Activated CD4-positive, alpha-beta T cell treated with anti-CD3 and anti-CD28 coated beads, Interleukin-2, amount 10 ng/mL, durations not matched to agents 24 days and 14 days (primary cell): ENCODE measurements around the gene DENND5A. TPM values are rescaled to one million over a fixed set of nuclear protein-coding genes. Genes with fewer than 3 reads are reported as not detected.
"Not testable (repeated sequence)": the region's sequence is repeated elsewhere in the genome, so short reads cannot be mapped to it uniquely, and the experiment has no call there.

Experiments
- DNase-seq: peaks from one replicate; pipeline ENCODE4 v3.0.0; 2022
- H3K27ac Mint-ChIP-seq: one replicate; pipeline ENCODE4 v1.8.0; 2022; ENCODE audit warnings: mild to moderate bottlenecking, mixed read lengths
- H3K27me3 Mint-ChIP-seq: one replicate; pipeline ENCODE4 v1.8.0; 2022; ENCODE audit warnings: mixed read lengths
- H3K36me3 Mint-ChIP-seq: one replicate; pipeline ENCODE4 v1.8.0; 2022; ENCODE audit warnings: low read depth, mild to moderate bottlenecking, mixed read lengths
- H3K4me1 Mint-ChIP-seq: one replicate; pipeline ENCODE4 v1.8.0; 2021; ENCODE audit warnings: mixed read lengths
- H3K4me3 Mint-ChIP-seq: one replicate; pipeline ENCODE4 v1.8.0; 2022; ENCODE audit warnings: mild to moderate bottlenecking, moderate library complexity, mixed read lengths
- H3K9me3 Mint-ChIP-seq: one replicate; pipeline ENCODE4 v1.8.0; 2021; ENCODE audit warnings: mixed read lengths
- intact Hi-C: fragments of 100-400 bp; cut with micrococcal nuclease; formaldehyde crosslinking; loops from one replicate; pipeline ENCODE4 v1.15.1; 2023
- total RNA-seq: library from RNA; stranded (reverse); gene quantifications from 2 replicates; pipeline ENCODE4 v1.2.3, GENCODE V29; 2022

DENND5A gene
- total RNA-seq, 1 donor from 2014 or later = 59.9 TPM

GRCh38 chr11:9214765-9215164 is 50.4 kb downstream of the DENND5A start:
- H3K36me3 Mint-ChIP-seq = peaks cover 6% of the 10 kb centered on the region
- no peak for DNase-seq
- intact Hi-C loops = loop anchor here (5.0 kb wide), 2 partner anchors 152 to 248 kb away; partner anchors contain the start of gene ZNF143
- H3K27me3 Mint-ChIP-seq = no peaks in the 10 kb centered on the region
- H3K4me1 Mint-ChIP-seq = peaks cover 42% of the 10 kb centered on the region
- no peak overlapping the region for H3K27ac Mint-ChIP-seq
- H3K4me3 Mint-ChIP-seq = no peak overlapping the region
- no peaks in the 10 kb centered on the region for H3K9me3 Mint-ChIP-seq

GRCh38 chr11:9211322-9211721 is 53.8 kb downstream of the DENND5A start:
- Mint-ChIP-seq H3K36me3 (peaks cover 5% of the 10 kb centered on the region), H3K4me3 (peak overlapping the region; percentile 32), H3K4me1 (peaks cover 57% of the 10 kb centered on the region), H3K27ac (peak overlapping the region; percentile 91), H3K9me3 (no peaks in the 10 kb centered on the region), H3K27me3 (no peaks in the 10 kb centered on the region)
- intact Hi-C loops = loop anchor here (1.0 to 5.0 kb wide), 4 partner anchors 39 to 251 kb away; partner anchors contain the start of gene ZNF143
- no peak for DNase-seq

- peak overlapping the region; percentile 76 for H3K27ac Mint-ChIP-seq
- intact Hi-C loops = loop anchor here (1.0 to 5.0 kb wide), 5 partner anchors 10 to 251 kb away; partner anchors contain the start of gene ZNF143
- H3K4me3 Mint-ChIP-seq = peak overlapping the region; percentile 53
- DNase-seq = peak; percentile 63
- peaks cover 54% of the 10 kb centered on the region for H3K4me1 Mint-ChIP-seq
- no peaks in the 10 kb centered on the region for H3K27me3 Mint-ChIP-seq
- peaks cover 5% of the 10 kb centered on the region for H3K36me3 Mint-ChIP-seq
- H3K9me3 Mint-ChIP-seq = no peaks in the 10 kb centered on the region
Measured at GRCh38 chr11:9210922-9211320, 54.2 kb downstream of the DENND5A start.

- Mint-ChIP-seq H3K27ac (peak overlapping the region; percentile 76), H3K27me3 (no peaks in the 10 kb centered on the region), H3K36me3 (peaks cover 5% of the 10 kb centered on the region), H3K4me1 (peaks cover 50% of the 10 kb centered on the region), H3K4me3 (peak overlapping the region; percentile 53), H3K9me3 (no peaks in the 10 kb centered on the region)
- no peak for DNase-seq
- intact Hi-C loops = loop anchor here (1.0 to 5.0 kb wide), 3 partner anchors 9 to 252 kb away; partner anchors contain the start of gene ZNF143
Measured at GRCh38 chr11:9210224-9210921, 54.8 kb downstream of the DENND5A start.

- Mint-ChIP-seq H3K4me1 (peaks cover 48% of the 10 kb centered on the region), H3K4me3 (peak overlapping the region; percentile 53), H3K27ac (peak overlapping the region; percentile 76)
- not testable (repeated sequence) for DNase-seq, H3K36me3 Mint-ChIP-seq, H3K9me3 Mint-ChIP-seq, H3K27me3 Mint-ChIP-seq
- intact Hi-C loops = loop anchor here (1.0 to 5.0 kb wide), 4 partner anchors 8 to 391 kb away; partner anchors contain the start of gene ZNF143
Measured at GRCh38 chr11:9209604-9210003, 55.5 kb downstream of the DENND5A start.

GRCh38 chr11:9208726-9209501 is 56.2 kb downstream of the DENND5A start:
- no peak for DNase-seq
- no peaks in the 10 kb centered on the region for H3K9me3 Mint-ChIP-seq
- peak overlapping the region; percentile 76 for H3K27ac Mint-ChIP-seq
- H3K4me1 Mint-ChIP-seq = peaks cover 45% of the 10 kb centered on the region
- peak overlapping the region; percentile 53 for H3K4me3 Mint-ChIP-seq
- peaks cover 10% of the 10 kb centered on the region for H3K36me3 Mint-ChIP-seq
- intact Hi-C loops = loop anchor here (1.0 kb wide), 1 partner anchor 391 kb away; no protein-coding TSS in a partner anchor
- H3K27me3 Mint-ChIP-seq = no peaks in the 10 kb centered on the region

GRCh38 chr11:9207229-9207628 is 57.9 kb downstream of the DENND5A start:
- H3K9me3 Mint-ChIP-seq = no peaks in the 10 kb centered on the region
- no peak for DNase-seq
- H3K4me1 Mint-ChIP-seq = peaks cover 50% of the 10 kb centered on the region
- H3K36me3 Mint-ChIP-seq = peaks cover 17% of the 10 kb centered on the region
- H3K27ac Mint-ChIP-seq = no peak overlapping the region
- no peaks in the 10 kb centered on the region for H3K27me3 Mint-ChIP-seq
- H3K4me3 Mint-ChIP-seq = no peak overlapping the region
- intact Hi-C loops = no loop called here

- Mint-ChIP-seq H3K9me3 (no peaks in the 10 kb centered on the region), H3K4me1 (peaks cover 50% of the 10 kb centered on the region), H3K27me3 (no peaks in the 10 kb centered on the region), H3K36me3 (peaks cover 18% of the 10 kb centered on the region), H3K4me3 (no peak overlapping the region), H3K27ac (no peak overlapping the region)
- no peak for DNase-seq
- intact Hi-C loops = no loop called here
Measured at GRCh38 chr11:9206496-9206895, 58.7 kb downstream of the DENND5A start.

GRCh38 chr11:9203691-9204311 is 61.3 kb downstream of the DENND5A start:
- intact Hi-C loops = no loop called here
- H3K27ac Mint-ChIP-seq = no peak overlapping the region
- peaks cover 26% of the 10 kb centered on the region for H3K36me3 Mint-ChIP-seq
- H3K27me3 Mint-ChIP-seq = no peaks in the 10 kb centered on the region
- no peaks in the 10 kb centered on the region for H3K9me3 Mint-ChIP-seq
- DNase-seq = peak; percentile 68
- peaks cover 30% of the 10 kb centered on the region for H3K4me1 Mint-ChIP-seq
- no peak overlapping the region for H3K4me3 Mint-ChIP-seq

GRCh38 chr11:9201372-9202162 is 63.6 kb downstream of the DENND5A start:
- Mint-ChIP-seq H3K4me1 (peaks cover 19% of the 10 kb centered on the region), H3K36me3 (peaks cover 29% of the 10 kb centered on the region), H3K27me3 (no peaks in the 10 kb centered on the region), H3K4me3 (no peak overlapping the region), H3K27ac (peak overlapping the region; percentile 65), H3K9me3 (no peaks in the 10 kb centered on the region)
- intact Hi-C loops = loop anchor here (1.0 kb wide), 1 partner anchor 9 kb away; no protein-coding TSS in a partner anchor
- DNase-seq = no peak

GRCh38 chr11:9200471-9200870 is 64.7 kb downstream of the DENND5A start:
- Mint-ChIP-seq H3K27me3 (no peaks in the 10 kb centered on the region), H3K4me3 (no peak overlapping the region), H3K4me1 (peaks cover 19% of the 10 kb centered on the region), H3K36me3 (peaks cover 29% of the 10 kb centered on the region), H3K27ac (no peak overlapping the region), H3K9me3 (no peaks in the 10 kb centered on the region)
- DNase-seq = no peak
- intact Hi-C loops = no loop called here

- Mint-ChIP-seq H3K4me1 (peaks cover 1% of the 10 kb centered on the region), H3K4me3 (no peak overlapping the region), H3K27me3 (no peaks in the 10 kb centered on the region), H3K9me3 (peaks cover 3% of the 10 kb centered on the region), H3K27ac (no peak overlapping the region), H3K36me3 (peaks cover 46% of the 10 kb centered on the region)
- no peak for DNase-seq
- intact Hi-C loops = no loop called here
Measured at GRCh38 chr11:9193316-9193715, 71.8 kb downstream of the DENND5A start.

GRCh38 chr11:9192561-9192960 is 72.6 kb downstream of the DENND5A start:
- intact Hi-C loops = no loop called here
- DNase-seq = no peak
- Mint-ChIP-seq H3K9me3 (peaks cover 3% of the 10 kb centered on the region), H3K36me3 (peaks cover 51% of the 10 kb centered on the region), H3K4me1 (peaks cover 1% of the 10 kb centered on the region), H3K27me3 (no peaks in the 10 kb centered on the region), H3K4me3 (no peak overlapping the region), H3K27ac (no peak overlapping the region)
